Measurements from ENCODE around the gene LRRC4C.

DNA sequence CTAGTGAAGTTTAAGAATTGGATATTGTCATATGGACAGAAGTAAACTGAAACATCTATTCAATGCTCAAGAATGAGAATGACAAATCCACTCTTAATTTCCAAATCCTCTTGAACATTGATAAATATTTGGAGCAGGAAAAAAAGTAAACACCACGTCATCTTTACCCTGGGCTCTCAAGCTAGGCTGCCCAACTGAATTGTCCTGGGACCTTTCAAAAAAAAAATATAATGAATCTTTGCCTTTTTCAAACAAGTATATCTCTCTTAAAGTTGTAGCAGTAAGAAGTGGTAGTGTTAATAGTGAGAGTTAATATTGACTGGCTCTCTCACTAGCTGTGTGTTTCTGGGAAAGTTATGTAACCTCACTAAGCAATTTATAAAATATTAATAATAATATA is 374.3 kb downstream of the LRRC4C start:
- TF ChIP-seq SPI1 (IDR thresholded peaks at IDR 0.05; ENCODE audit: low read depth, low read length) (no peak), POLR2A (IDR thresholded peaks at IDR 0.05; ENCODE audit: low read depth, low read length) (no peak), POLR2AphosphoS5 (IDR thresholded peaks at IDR 0.05; ENCODE audit: low read depth, low read length) (no peak), TAF1 (IDR thresholded peaks at IDR 0.05; ENCODE audit: low read depth, low read length) (no peak), PAX5 (IDR thresholded peaks at IDR 0.05; ENCODE audit: insufficient read depth, low read length, severe bottlenecking) (no peak), POU2F2 (IDR thresholded peaks at IDR 0.05; ENCODE audit: low read depth, low read length) (no peak)

Data from GM12891 (cell line).